WTC11 (cell line): ENCODE results near the gene NACA. TPM values are rescaled to one million over a fixed set of nuclear protein-coding genes. Genes with fewer than 3 reads are reported as not detected.

ENCODE experiments used
- ATAC-seq: fragments of 200-7000 bp; cut with Tn5 transposase; 2 replicates; pipeline ENCODE4 v1.10.0; 2021; ENCODE audit warnings: mild to moderate bottlenecking, moderate library complexity
- CTCF ChIA-PET: fragments of 300-600 bp; sonication (Branson Sonifier 250); formaldehyde crosslinking; loops from one replicate; lab custom pipeline; 2021; ENCODE audit warnings: antibody characterized with exemption; lab: Charles Lee
- POLR2A ChIA-PET: fragments of 350-600 bp; sonication (Branson Sonifier 250); formaldehyde crosslinking; loops from one replicate; lab custom pipeline; 2021; ENCODE audit warnings: antibody characterized with exemption; lab: Charles Lee
- DNase-seq: peaks from one replicate; pipeline ENCODE4 v3.0.0; 2021; ENCODE audit warnings: low spot score
- H3K27ac Mint-ChIP-seq: 2 replicates; pipeline ENCODE4 v1.8.0; 2021; ENCODE audit warnings: mixed read lengths
- H3K27me3 Mint-ChIP-seq: 2 replicates; pipeline ENCODE4 v1.8.0; 2021; ENCODE audit warnings: low read depth, mild to moderate bottlenecking, moderate library complexity, mixed read lengths
- H3K36me3 Mint-ChIP-seq: 2 replicates; pipeline ENCODE4 v1.8.0; 2021; ENCODE audit warnings: mixed read lengths
- H3K4me1 Mint-ChIP-seq: 2 replicates; pipeline ENCODE4 v1.8.0; 2022; ENCODE audit warnings: mixed read lengths
- H3K4me3 Mint-ChIP-seq: 2 replicates; pipeline ENCODE4 v1.8.0; 2021; ENCODE audit warnings: mild to moderate bottlenecking, moderate library complexity, mixed read lengths
- H3K9me3 Mint-ChIP-seq: 2 replicates; pipeline ENCODE4 v1.8.0; 2021; ENCODE audit warnings: mixed read lengths
- AFF4 ChIP-seq: sonication (generic); formaldehyde crosslinking; IDR thresholded peaks from 2 replicates; pipeline ENCODE4 v1.8.1; 2023; ENCODE audit warnings: mild to moderate bottlenecking, missing genetic modification reagents, borderline replicate concordance
- ARID4B ChIP-seq: sonication (generic); formaldehyde crosslinking; IDR thresholded peaks from 2 replicates; pipeline ENCODE4 v1.8.0; 2023; ENCODE audit warnings: missing genetic modification reagents, mild to moderate bottlenecking, borderline replicate concordance
- CBFB ChIP-seq: sonication (generic); formaldehyde crosslinking; IDR thresholded peaks from 2 replicates; pipeline ENCODE4 v1.8.1; 2022; ENCODE audit warnings: mild to moderate bottlenecking, low read depth, missing genetic modification reagents
- FOXK1 ChIP-seq: sonication (generic); formaldehyde crosslinking; IDR thresholded peaks from 2 replicates; pipeline ENCODE4 v1.8.0; 2022; ENCODE audit warnings: mild to moderate bottlenecking, moderate library complexity, missing genetic modification reagents
- FOXP4 ChIP-seq: sonication (generic); formaldehyde crosslinking; IDR thresholded peaks from 2 replicates; pipeline ENCODE4 v1.8.0; 2022; ENCODE audit warnings: mild to moderate bottlenecking, missing genetic modification reagents
- HMGXB4 ChIP-seq: sonication (generic); formaldehyde crosslinking; IDR thresholded peaks from 2 replicates; pipeline ENCODE4 v1.8.1; 2023; ENCODE audit warnings: mild to moderate bottlenecking, moderate library complexity, missing genetic modification reagents
- MAX ChIP-seq: sonication (generic); formaldehyde crosslinking; IDR thresholded peaks from 2 replicates; pipeline ENCODE4 v1.8.0; 2022; ENCODE audit warnings: mild to moderate bottlenecking, missing genetic modification reagents
- NR3C1 ChIP-seq: sonication (generic); formaldehyde crosslinking; conservative IDR thresholded peaks from 2 replicates; pipeline ENCODE4 v1.8.1; 2023; ENCODE audit warnings: low read depth, mild to moderate bottlenecking, missing genetic modification reagents
- SMAD4 ChIP-seq: sonication (generic); formaldehyde crosslinking; IDR thresholded peaks from 2 replicates; pipeline ENCODE4 v1.8.0; 2022; ENCODE audit warnings: mild to moderate bottlenecking, missing genetic modification reagents
- STAT6 ChIP-seq: sonication (generic); formaldehyde crosslinking; conservative IDR thresholded peaks from 2 replicates; pipeline ENCODE4 v1.8.1; 2023; ENCODE audit warnings: mild to moderate bottlenecking, low read depth, missing genetic modification reagents, moderate library complexity
- TCF7 ChIP-seq: sonication (generic); formaldehyde crosslinking; IDR thresholded peaks from 2 replicates; pipeline ENCODE4 v1.8.0; 2022; ENCODE audit warnings: mild to moderate bottlenecking, low read depth, missing genetic modification reagents, moderate library complexity
- TEAD4 ChIP-seq: sonication (generic); formaldehyde crosslinking; IDR thresholded peaks from 2 replicates; pipeline ENCODE4 v1.8.0; 2022; ENCODE audit warnings: mild to moderate bottlenecking, missing genetic modification reagents
- TP53 ChIP-seq: sonication (generic); formaldehyde crosslinking; IDR thresholded peaks from 2 replicates; pipeline ENCODE4 v1.8.1; 2023; ENCODE audit warnings: mild to moderate bottlenecking, missing genetic modification reagents
- ZNF121 ChIP-seq: sonication (generic); formaldehyde crosslinking; IDR thresholded peaks from 2 replicates; pipeline ENCODE4 v1.8.0; 2023; ENCODE audit warnings: missing genetic modification reagents
- ZNF138 ChIP-seq: sonication (generic); formaldehyde crosslinking; conservative IDR thresholded peaks from 2 replicates; pipeline ENCODE4 v1.8.1; 2022; ENCODE audit warnings: mild to moderate bottlenecking, moderate library complexity, missing genetic modification reagents
- ZNF396 ChIP-seq: fragments of 250-450 bp; sonication (Bioruptor Pico); IDR thresholded peaks from 2 replicates; pipeline ENCODE4 v1.8.0; 2021; ENCODE audit warnings: mild to moderate bottlenecking, moderate library complexity, borderline replicate concordance
- ZNF512 ChIP-seq: sonication (generic); formaldehyde crosslinking; IDR thresholded peaks from 2 replicates; pipeline ENCODE4 v1.8.1; 2022; ENCODE audit warnings: missing genetic modification reagents, borderline replicate concordance
- total RNA-seq: library from RNA; stranded (reverse); gene quantifications from 3 replicates; pipeline ENCODE4 v1.2.3, GENCODE V29; 2021

Gene NACA
- total RNA-seq, 1 experiment from 2014 or later, result 987 TPM

GRCh38 chr12:56768424-56768823 lies 43.3 kb upstream of the NACA start:
- TF ChIP-seq TEAD4 (CRISPR knock-in tag), result no peak
- no peak for TF ChIP-seq TCF7
- TF ChIP-seq ZNF121 (CRISPR knock-in tag), result no peak
- TF ChIP-seq STAT6 (CRISPR knock-in tag), result no peak
- TF ChIP-seq SMAD4 (CRISPR knock-in tag), result no peak
- no peak for TF ChIP-seq NR3C1 (CRISPR knock-in tag)
- no peak for TF ChIP-seq CBFB (CRISPR knock-in tag)
- no peak for TF ChIP-seq MAX (CRISPR knock-in tag)
- no peak for TF ChIP-seq ZNF396 (CRISPR knock-in tag)
- TF ChIP-seq ARID4B (CRISPR knock-in tag), result no peak
- TF ChIP-seq FOXK1 (CRISPR knock-in tag), result no peak
- Mint-ChIP-seq H3K27me3 (no peaks in the 10 kb centered on the region), H3K27ac (no peak overlapping the region), H3K36me3 (no peaks in the 10 kb centered on the region), H3K4me3 (no peak overlapping the region), H3K4me1 (peaks cover 28% of the 10 kb centered on the region), H3K9me3 (no peaks in the 10 kb centered on the region)
- ChIA-PET CTCF (interaction anchor here (0.6 to 2.4 kb wide), 6 partner anchors 10 to 240 kb away, joined by 3 to 11 read pairs (median 7); no protein-coding TSS in a partner anchor), POLR2A (interaction anchor here (0.6 kb wide), 1 partner anchor 503 kb away, joined by 4 read pairs; no protein-coding TSS in a partner anchor)
- ATAC-seq (no peak), DNase-seq (no peak)

GRCh38 chr12:56766535-56766934 lies 41.4 kb upstream of the NACA start:
- Mint-ChIP-seq H3K27ac (peak overlapping the region; percentile 9), H3K36me3 (no peaks in the 10 kb centered on the region), H3K4me1 (peaks cover 28% of the 10 kb centered on the region), H3K4me3 (no peak overlapping the region), H3K9me3 (no peaks in the 10 kb centered on the region), H3K27me3 (no peaks in the 10 kb centered on the region)
- DNase-seq (no peak), ATAC-seq (peak; percentile 34)
- CTCF ChIA-PET, result interaction anchor here (0.6 to 2.0 kb wide), 5 partner anchors 8 to 345 kb away, joined by 3 to 11 read pairs (median 3); no protein-coding TSS in a partner anchor
- POLR2A ChIA-PET, result no interaction called here
- TF ChIP-seq ZNF138 (no peak), TP53 (no peak), AFF4 (CRISPR knock-in tag) (no peak), HMGXB4 (no peak), FOXP4 (CRISPR knock-in tag) (no peak), ZNF512 (no peak)
